Thymus (tissue), 11 donors: ENCODE data around the gene MYMK. TPM values are rescaled to one million over a fixed set of nuclear protein-coding genes. Genes with fewer than 3 reads are reported as not detected.
A peak's percentile ranks its signal among the peaks of the same experiment; 100 is the strongest.

ENCODE experiments used
- DNase-seq, 9 donors: peaks; one replicate each; pipeline ENCODE4 v3.0.0-alpha.2; 2013; ENCODE audit warnings: low spot score in 9 of 9, low read depth in 6 of 9, missing footprints in 1 of 9
- H3K27ac ChIP-seq, 2 donors: one replicate each; pipeline ENCODE4 v1.5.1; 2013; ENCODE audit warnings: control low read depth in 1 of 2, low read depth in 1 of 2, low read length in 1 of 2, mild to moderate bottlenecking in 1 of 2, moderate library complexity in 1 of 2
- H3K27me3 ChIP-seq, 2 donors: one replicate each; pipeline ENCODE4 v1.5.1; 2013; ENCODE audit warnings: low read length in 1 of 2; ENCODE audit not compliant: control insufficient read depth in 2 of 2, insufficient read depth in 1 of 2
- H3K36me3 ChIP-seq, 2 donors: one replicate each; pipeline ENCODE4 v1.5.1; 2013; ENCODE audit warnings: low read length in 1 of 2, mild to moderate bottlenecking in 1 of 2, moderate library complexity in 1 of 2; ENCODE audit not compliant: control insufficient read depth in 2 of 2, insufficient read depth in 2 of 2
- H3K4me1 ChIP-seq, 2 donors: one replicate each; pipeline ENCODE4 v1.5.1; 2013; ENCODE audit warnings: low read length in 2 of 2; ENCODE audit not compliant: control insufficient read depth in 2 of 2, insufficient read depth in 2 of 2
- H3K4me3 ChIP-seq, 2 donors: one replicate each; pipeline ENCODE4 v1.5.1; 2013; ENCODE audit warnings: low read length in 2 of 2, control low read depth in 1 of 2, mild to moderate bottlenecking in 1 of 2
- H3K9me3 ChIP-seq, 2 donors: one replicate each; pipeline ENCODE4 v1.5.1; 2013; ENCODE audit warnings: low read length in 1 of 2, mild to moderate bottlenecking in 1 of 2; ENCODE audit not compliant: control insufficient read depth in 2 of 2, insufficient read depth in 1 of 2
- WGBS: extraction: QIAGEN DNeasy Blood & Tissue Kit; methylation state at CpG from one replicate; pipeline ENCODE4 v1.1.7; 2013; 5-methylcytosine and 5-hydroxymethylcytosine counted together
- polyA plus RNA-seq: library from polyadenylated mRNA; stranded (reverse); fragments of 200-250 nt; gene quantifications from one replicate; pipeline ENCODE4 v1.2.3, GENCODE V29; 2013
- total RNA-seq: library from RNA; stranded (reverse); fragments of 120-200 nt; gene quantifications from one replicate; pipeline ENCODE4 v1.2.4, GENCODE V29; 2013
- donor health status: healthy.

Gene MYMK
- total and polyA plus RNA-seq, 2 donors: 0.39 to 0.47 TPM

- Histone ChIP-seq H3K4me1 (peaks cover 25 to 46% of the 10 kb centered on the region in 2 donors), H3K9me3 (no peaks in the 10 kb centered on the region), H3K4me3 (peak overlapping the region in 1 of 2 donors; percentile 16), H3K27me3 (peaks cover 0 to 72% of the 10 kb centered on the region in 2 donors), H3K36me3 (no peaks in the 10 kb centered on the region), H3K27ac (no peak overlapping the region)
- 59% methylated on average over 9 of the region's 9 CpGs for WGBS
- no peak for DNase-seq
These were observed 9.1 kb upstream of the MYMK start for GRCh38 chr9:133533857-133534256.

GRCh38 chr9:133532937-133533668 lies 8.3 kb upstream of the MYMK start:
- no peak overlapping the region for H3K4me3 ChIP-seq
- 54% methylated on average over 20 of the region's 20 CpGs for WGBS
- H3K4me1 ChIP-seq: peaks cover 25 to 52% of the 10 kb centered on the region in 2 donors
- no peaks in the 10 kb centered on the region for H3K9me3 ChIP-seq
- H3K27me3 ChIP-seq: peaks cover 0 to 72% of the 10 kb centered on the region in 2 donors
- H3K27ac ChIP-seq: no peak overlapping the region
- no peaks in the 10 kb centered on the region for H3K36me3 ChIP-seq
- DNase-seq: peak; percentile 60 to 91 (median 73)

- Histone ChIP-seq H3K36me3 (no peaks in the 10 kb centered on the region), H3K27me3 (peaks cover 0 to 66% of the 10 kb centered on the region in 2 donors), H3K9me3 (no peaks in the 10 kb centered on the region), H3K27ac (no peak overlapping the region), H3K4me1 (peaks cover 31 to 69% of the 10 kb centered on the region in 2 donors), H3K4me3 (no peak overlapping the region)
- no peak for DNase-seq
- 95% methylated on average over 9 of the region's 9 CpGs for WGBS
These were observed 6.5 kb upstream of the MYMK start for GRCh38 chr9:133531293-133531692.

- Histone ChIP-seq H3K9me3 (no peaks in the 10 kb centered on the region), H3K36me3 (no peaks in the 10 kb centered on the region), H3K4me1 (peaks cover 29 to 70% of the 10 kb centered on the region in 2 donors), H3K27ac (no peak overlapping the region), H3K4me3 (no peak overlapping the region), H3K27me3 (peaks cover 0 to 56% of the 10 kb centered on the region in 2 donors)
- DNase-seq: no peak
- WGBS: 93% methylated on average over 7 of the region's 7 CpGs
These were observed 5.1 kb upstream of the MYMK start for GRCh38 chr9:133529874-133530273.

GRCh38 chr9:133529457-133529856 lies 4.7 kb upstream of the MYMK start:
- Histone ChIP-seq H3K27ac (no peak overlapping the region), H3K27me3 (peaks cover 0 to 52% of the 10 kb centered on the region in 2 donors), H3K36me3 (no peaks in the 10 kb centered on the region), H3K9me3 (no peaks in the 10 kb centered on the region), H3K4me3 (no peak overlapping the region), H3K4me1 (peaks cover 25 to 66% of the 10 kb centered on the region in 2 donors)
- no peak for DNase-seq
- 49% methylated on average over 7 of the region's 7 CpGs for WGBS

- 90% methylated on average over 11 of the region's 11 CpGs for WGBS
- H3K27ac ChIP-seq: no peak overlapping the region
- H3K36me3 ChIP-seq: no peaks in the 10 kb centered on the region
- DNase-seq: no peak
- H3K9me3 ChIP-seq: no peaks in the 10 kb centered on the region
- peaks cover 0 to 46% of the 10 kb centered on the region in 2 donors for H3K27me3 ChIP-seq
- no peak overlapping the region for H3K4me3 ChIP-seq
- H3K4me1 ChIP-seq: peaks cover 19 to 60% of the 10 kb centered on the region in 2 donors
These were observed 4.1 kb upstream of the MYMK start for GRCh38 chr9:133528876-133529241.

GRCh38 chr9:133528001-133528875 lies 3.5 kb upstream of the MYMK start:
- Histone ChIP-seq H3K27me3 (peaks cover 0 to 40% of the 10 kb centered on the region in 2 donors), H3K27ac (no peak overlapping the region), H3K4me3 (no peak overlapping the region), H3K9me3 (no peaks in the 10 kb centered on the region), H3K4me1 (peaks cover 13 to 54% of the 10 kb centered on the region in 2 donors), H3K36me3 (no peaks in the 10 kb centered on the region)
- no peak for DNase-seq
- WGBS: 91% methylated on average over 22 of the region's 22 CpGs

- no peak overlapping the region for H3K27ac ChIP-seq
- WGBS: 94% methylated on average over 18 of the region's 18 CpGs
- peaks cover 0 to 35% of the 10 kb centered on the region in 2 donors for H3K27me3 ChIP-seq
These were observed 2.7 kb upstream of the MYMK start for GRCh38 chr9:133527444-133527920.

More at GRCh38 chr9:133527444-133527920, 2.7 kb upstream of the MYMK start:
- DNase-seq: no peak
- Histone ChIP-seq H3K36me3 (no peaks in the 10 kb centered on the region), H3K9me3 (no peaks in the 10 kb centered on the region), H3K4me1 (peaks cover 10 to 51% of the 10 kb centered on the region in 2 donors), H3K4me3 (no peak overlapping the region)
